H9 (cell line): ENCODE measurements around the gene GPC6. TPM values are rescaled to one million over a fixed set of nuclear protein-coding genes. Genes with fewer than 3 reads are reported as not detected.

Source experiments
- DNase-seq: peaks from one replicate; pipeline ENCODE4 v3.0.0-alpha.2; 2017
- H2AFZ ChIP-seq: one replicate; pipeline ENCODE4 v1.6.1; 2013; ENCODE audit warnings: mild to moderate bottlenecking, low read length, control low read depth, moderate library complexity
- H2AK5ac ChIP-seq: 2 replicates; pipeline ENCODE4 v1.6.1; 2013; ENCODE audit warnings: low read length, control low read depth, mixed read lengths; ENCODE audit not compliant: insufficient read length
- H2BK120ac ChIP-seq: one replicate; pipeline ENCODE4 v1.6.1; 2013; ENCODE audit warnings: low read depth, mild to moderate bottlenecking, low read length, control low read depth, inconsistent platforms; ENCODE audit not compliant: poor library complexity, severe bottlenecking
- H2BK12ac ChIP-seq: 2 replicates; pipeline ENCODE4 v1.6.1; 2013; ENCODE audit warnings: low read length, control low read depth, mixed read lengths, low read depth; ENCODE audit not compliant: insufficient read length
- H2BK15ac ChIP-seq: 2 replicates; pipeline ENCODE4 v1.6.1; 2013; ENCODE audit warnings: low read depth, low read length, control low read depth
- H2BK20ac ChIP-seq: one replicate; pipeline ENCODE4 v1.6.1; 2013; ENCODE audit warnings: low read depth, mild to moderate bottlenecking, low read length, control low read depth, inconsistent platforms; ENCODE audit not compliant: poor library complexity, severe bottlenecking
- H2BK5ac ChIP-seq: 2 replicates; pipeline ENCODE4 v1.6.1; 2013; ENCODE audit warnings: low read length, control low read depth, mixed read lengths; ENCODE audit not compliant: insufficient read length
- H3K14ac ChIP-seq: 2 replicates; pipeline ENCODE4 v1.6.1; 2013; ENCODE audit warnings: low read length, control low read depth; ENCODE audit not compliant: insufficient read depth
- H3K18ac ChIP-seq: 2 replicates; pipeline ENCODE4 v1.6.1; 2013; ENCODE audit warnings: low read depth, mild to moderate bottlenecking, mixed read lengths, low read length, control low read depth; ENCODE audit not compliant: insufficient read length
- H3K23ac ChIP-seq: 2 replicates; pipeline ENCODE4 v1.6.1; 2013; ENCODE audit warnings: low read length, control low read depth, mixed read lengths, low read depth; ENCODE audit not compliant: insufficient read length
- H3K23me2 ChIP-seq: 2 replicates; pipeline ENCODE4 v1.6.1; 2013; ENCODE audit warnings: low read depth, mild to moderate bottlenecking, mixed read lengths, low read length, control low read depth; ENCODE audit not compliant: insufficient read length, poor library complexity, severe bottlenecking
- H3K27ac ChIP-seq: 2 replicates; pipeline ENCODE4 v1.5.1; 2013; ENCODE audit warnings: low read length, control low read depth, mixed read lengths, low read depth; ENCODE audit not compliant: insufficient read length
- H3K27me3 ChIP-seq: 2 replicates; pipeline ENCODE4 v1.6.1; 2013; ENCODE audit warnings: low read length, control low read depth, inconsistent platforms; ENCODE audit not compliant: insufficient read depth
- H3K4ac ChIP-seq: 2 replicates; pipeline ENCODE4 v1.6.1; 2013; ENCODE audit warnings: low read depth, mild to moderate bottlenecking, control low read depth, inconsistent platforms, low read length, moderate library complexity
- H3K4me1 ChIP-seq: 2 replicates; pipeline ENCODE4 v1.6.1; 2013; ENCODE audit warnings: low read length, control low read depth, inconsistent platforms; ENCODE audit not compliant: insufficient read depth
- H3K4me2 ChIP-seq: 2 replicates; pipeline ENCODE4 v1.6.1; 2013; ENCODE audit warnings: low read length, control low read depth, mixed read lengths; ENCODE audit not compliant: insufficient read length, insufficient read depth
- H3K56ac ChIP-seq: 2 replicates; pipeline ENCODE4 v1.6.1; 2013; ENCODE audit warnings: low read depth, mild to moderate bottlenecking, mixed read lengths, low read length, control low read depth; ENCODE audit not compliant: insufficient read length
- H3K79me1 ChIP-seq: 2 replicates; pipeline ENCODE4 v1.6.1; 2013; ENCODE audit warnings: low read depth, mild to moderate bottlenecking, moderate library complexity, low read length, control low read depth, inconsistent platforms; ENCODE audit not compliant: insufficient read depth, poor library complexity, severe bottlenecking
- H3K79me2 ChIP-seq: 2 replicates; pipeline ENCODE4 v1.6.1; 2013; ENCODE audit warnings: low read length, control low read depth, inconsistent platforms; ENCODE audit not compliant: insufficient read depth
- H3K9ac ChIP-seq: 2 replicates; pipeline ENCODE4 v1.6.1; 2013; ENCODE audit warnings: low read length, control low read depth, mixed read lengths; ENCODE audit not compliant: insufficient read length; ENCODE audit errors: extremely low read depth
- H3K9me3 ChIP-seq: one replicate; pipeline ENCODE4 v1.6.1; 2013; ENCODE audit warnings: low read depth, low read length, inconsistent platforms; ENCODE audit not compliant: control insufficient read depth
- H3T11ph ChIP-seq: one replicate; pipeline ENCODE4 v1.6.1; 2013; ENCODE audit warnings: mild to moderate bottlenecking, low read length, control low read depth, inconsistent platforms
- H4K20me1 ChIP-seq: one replicate; pipeline ENCODE4 v1.6.1; 2013; ENCODE audit not compliant: control insufficient read depth, insufficient read length, insufficient read depth
- H4K5ac ChIP-seq: 2 replicates; pipeline ENCODE4 v1.6.1; 2013; ENCODE audit warnings: low read depth, mild to moderate bottlenecking, mixed read lengths, low read length, control low read depth; ENCODE audit not compliant: insufficient read length
- H4K8ac ChIP-seq: replicated peaks from 2 replicates; pipeline ENCODE4 v1.6.1; 2013; ENCODE audit warnings: low read length, control low read depth, mixed read lengths, low read depth; ENCODE audit not compliant: insufficient read length
- H4K91ac ChIP-seq: 2 replicates; pipeline ENCODE4 v1.6.1; 2013; ENCODE audit warnings: low read depth, mild to moderate bottlenecking, moderate library complexity, mixed read lengths, low read length, control low read depth; ENCODE audit not compliant: insufficient read length
- H3K27ac Mint-ChIP-seq, 3 experiments: 2 replicates in 2 of 3; 3 replicates in 1 of 3; pipeline ENCODE4 v1.8.0; 2020 to 2021; ENCODE audit warnings: mixed read lengths in 3 of 3, mild to moderate bottlenecking in 1 of 3, moderate library complexity in 1 of 3
- H3K27me3 Mint-ChIP-seq: 2 replicates; pipeline ENCODE4 v1.8.0; 2021; ENCODE audit warnings: low read depth, mild to moderate bottlenecking, moderate library complexity, mixed read lengths
- H3K36me3 Mint-ChIP-seq, 3 experiments: 2 replicates in 2 of 3; 3 replicates in 1 of 3; pipeline ENCODE4 v1.8.0; 2020 to 2021; ENCODE audit warnings: low read depth in 3 of 3, mixed read lengths in 3 of 3; ENCODE audit not compliant: insufficient read depth in 1 of 3
- H3K4me1 Mint-ChIP-seq, 2 experiments: 2 replicates each; pipeline ENCODE4 v1.8.0; 2020; ENCODE audit warnings: mixed read lengths in 2 of 2
- H3K4me3 Mint-ChIP-seq, 2 experiments: 2 replicates in 1 of 2; 3 replicates in 1 of 2; pipeline ENCODE4 v1.8.0; 2020 to 2021; ENCODE audit warnings: mild to moderate bottlenecking in 2 of 2, mixed read lengths in 2 of 2, moderate library complexity in 1 of 2
- H3K9me3 Mint-ChIP-seq, 2 experiments: 2 replicates in 1 of 2; 3 replicates in 1 of 2; pipeline ENCODE4 v1.8.0; 2020; ENCODE audit warnings: mild to moderate bottlenecking in 2 of 2, mixed read lengths in 2 of 2, moderate library complexity in 1 of 2
- CTCF ChIP-seq: fragments of 200-600 bp; sonication (generic); conservative IDR thresholded peaks from 3 replicates; pipeline ENCODE4 v1.8.0; 2021; ENCODE audit warnings: antibody characterized with exemption, mild to moderate bottlenecking
- WGBS: extraction: QIAGEN DNeasy Blood & Tissue Kit; methylation state at CpG from one replicate; pipeline ENCODE4 v1.1.7; 2013; ENCODE audit warnings: missing lambda C conversion rate, low lambda C conversion rate, mixed read lengths; ENCODE audit not compliant: insufficient read length; ENCODE audit errors: extremely low coverage; 5-methylcytosine and 5-hydroxymethylcytosine counted together
- total RNA-seq: library from RNA; stranded (reverse); gene quantifications from 2 replicates; pipeline ENCODE4 v1.2.1, GENCODE V29; 2021

Gene GPC6
- total RNA-seq, 1 experiment from 2014 or later, result 15.6 TPM

GRCh38 chr13:94028234-94028633 lies 801.6 kb downstream of the GPC6 start:
- Histone ChIP-seq H3K27ac (no peak overlapping the region), H3K14ac (no peak overlapping the region), H2BK15ac (no peak overlapping the region), H3K4ac (no peak overlapping the region), H2BK12ac (no peak overlapping the region), H3K56ac (no peak overlapping the region), H3T11ph (no peak overlapping the region), H3K9me3 (no peaks in the 10 kb centered on the region), H4K8ac (no peak overlapping the region), H3K23me2 (no peaks in the 10 kb centered on the region), H2BK20ac (no peak overlapping the region), H3K4me1 (no peaks in the 10 kb centered on the region), H2BK5ac (no peak overlapping the region), H2AFZ (no peak overlapping the region), H3K18ac (no peak overlapping the region), H3K9ac (no peak overlapping the region), H3K27me3 (no peaks in the 10 kb centered on the region), H4K5ac (no peak overlapping the region), H2BK120ac (no peak overlapping the region), H3K23ac (no peak overlapping the region), H3K79me1 (no peaks in the 10 kb centered on the region), H3K79me2 (no peaks in the 10 kb centered on the region), H4K91ac (no peak overlapping the region), H2AK5ac (no peak overlapping the region), H3K4me2 (no peak overlapping the region), H4K20me1 (no peaks in the 10 kb centered on the region)
- Mint-ChIP-seq H3K4me1 (peaks cover 3 to 13% of the 10 kb centered on the region in 2 experiments; a peak in 2 of 4 replicates), H3K27ac (no peak overlapping the region), H3K4me3 (no peak overlapping the region), H3K9me3 (no peaks in the 10 kb centered on the region), H3K27me3 (no peaks in the 10 kb centered on the region), H3K36me3 (no peaks in the 10 kb centered on the region)
- DNase-seq, result no peak
- TF ChIP-seq CTCF, result no peak
- no CpG with 5 or more reads among the region's 2 CpGs for WGBS
